K562 (cell line): Measurements from ENCODE around the gene ATXN7L1. TPM values are rescaled to one million over a fixed set of nuclear protein-coding genes. Genes with fewer than 3 reads are reported as not detected.

Experiments
- ATAC-seq: fragments of 200-7000 bp; cut with Tn5 transposase; 3 replicates; pipeline ENCODE4 v1.9.1; 2020; ENCODE audit warnings: moderate library complexity
- BruUV-seq: library from RNA; stranded (reverse); fragments of 400-500 nt; replicated peaks from 2 replicates; lab custom pipeline; 2021; lab: Mats Ljungman, UMichigan
- CTCF ChIA-PET: fragments of 300-600 bp; formaldehyde crosslinking; extraction: SDS; loops from one replicate; lab custom pipeline; 2021; ENCODE audit warnings: low intra/inter-chr PET ratio; lab: Yijun Ruan, JAX
- POLR2A ChIA-PET: fragments of 300-600, 350-650 bp; sonication (Branson Sonifier 250); formaldehyde crosslinking; extraction: SDS; loops from one replicate; lab custom pipeline; 2021; ENCODE audit warnings: antibody characterized with exemption, inconsistent platforms; lab: Yijun Ruan, JAX
- DNase-seq, 4 experiments: peaks; one replicate each; pipeline versions ENCODE4 v3.0.0 to v3.0.0-alpha.2; 2011 to 2018; ENCODE audit warnings: low spot score in 3 of 4, mixed read lengths in 3 of 4; ENCODE audit errors: extremely low read depth in 1 of 4
- FAIRE-seq: peaks from 2 replicates; lab custom pipeline; 2011; peaks lifted over from hg19 to GRCh38; lab: Jason Lieb, UNC
- H2AFZ ChIP-seq: 2 replicates; pipeline ENCODE4 v1.6.0; 2011; ENCODE audit warnings: low read depth, low read length, control low read depth, inconsistent platforms
- H3K27ac ChIP-seq: fragments of 200-600 bp; 3 replicates; pipeline ENCODE4 v1.8.0; 2011; ENCODE audit warnings: low read depth, mild to moderate bottlenecking, control low read depth, inconsistent platforms, low read length, moderate library complexity, mixed read lengths; ENCODE audit errors: extremely low read depth
- H3K27me3 ChIP-seq, 2 experiments: fragments of 300-600 bp in 1 of 2; 2 replicates in 1 of 2; 3 replicates in 1 of 2; pipeline versions ENCODE4 v1.6.0 to v1.8.0; 2011; ENCODE audit warnings: inconsistent platforms in 2 of 2, low read length in 2 of 2, mild to moderate bottlenecking in 1 of 2, mixed read lengths in 1 of 2, moderate library complexity in 1 of 2; ENCODE audit not compliant: control insufficient read depth in 2 of 2, insufficient read depth in 2 of 2
- H3K36me3 ChIP-seq: fragments of 300-600 bp; 3 replicates; pipeline ENCODE4 v1.8.0; 2011; ENCODE audit warnings: mild to moderate bottlenecking, low read length, inconsistent platforms; ENCODE audit not compliant: control insufficient read depth, insufficient read depth
- H3K4me1 ChIP-seq, 2 experiments: fragments of 200-600 bp in 1 of 2; replicated peaks in 1 of 2; 2 replicates in 1 of 2; 3 replicates in 1 of 2; pipeline versions ENCODE4 v1.5.1 to v1.8.0; 2011; ENCODE audit warnings: inconsistent platforms in 2 of 2, low read length in 2 of 2, mild to moderate bottlenecking in 1 of 2, mixed read lengths in 1 of 2, moderate library complexity in 1 of 2; ENCODE audit not compliant: control insufficient read depth in 2 of 2, insufficient read depth in 2 of 2
- H3K4me2 ChIP-seq: 2 replicates; pipeline ENCODE4 v1.6.1; 2011; ENCODE audit warnings: low read length, control low read depth, inconsistent platforms, mixed read lengths; ENCODE audit not compliant: insufficient read depth
- H3K4me3 ChIP-seq: fragments of 200-600 bp; sonication (generic), shearing (Covaris generic); 2 replicates; pipeline ENCODE4 v1.5.1; 2016; ENCODE audit warnings: control low read depth, inconsistent platforms
- H3K79me2 ChIP-seq: fragments of 200-600 bp; 3 replicates; pipeline ENCODE4 v1.8.0; 2011; ENCODE audit warnings: low read length, inconsistent platforms; ENCODE audit not compliant: control insufficient read depth, insufficient read depth
- H3K9ac ChIP-seq, 2 experiments: 2 replicates each; pipeline versions ENCODE4 v1.6.0 to v1.6.1; 2011; ENCODE audit warnings: low read depth in 2 of 2, low read length in 2 of 2, control low read depth in 1 of 2, inconsistent platforms in 1 of 2, mild to moderate bottlenecking in 1 of 2, mixed read lengths in 1 of 2; ENCODE audit not compliant: insufficient read depth in 1 of 2
- H3K9me1 ChIP-seq: one replicate; pipeline ENCODE4 v1.6.0; 2011; ENCODE audit warnings: inconsistent platforms, mild to moderate bottlenecking, low read length, moderate library complexity; ENCODE audit not compliant: control insufficient read depth, insufficient read depth
- H3K9me3 ChIP-seq: replicated peaks from 2 replicates; pipeline ENCODE4 v1.5.1; 2011; ENCODE audit warnings: low read depth, low read length, inconsistent platforms; ENCODE audit not compliant: control insufficient read depth, insufficient read depth
- H4K20me1 ChIP-seq: replicated peaks from 2 replicates; pipeline ENCODE4 v1.6.1; 2011; ENCODE audit warnings: low read length, inconsistent platforms, mixed read lengths; ENCODE audit not compliant: control insufficient read depth, insufficient read depth
- CTCFL ChIP-seq: IDR thresholded peaks from 2 replicates; pipeline ENCODE4 v1.6.1; 2011; ENCODE audit warnings: borderline replicate concordance, low read depth, mild to moderate bottlenecking, moderate library complexity, low read length; ENCODE audit not compliant: insufficient read depth, poor library complexity, severe bottlenecking
- CUX1 ChIP-seq: fragments of 200-800 bp; sonication (Bioruptor generic); IDR thresholded peaks from 2 replicates; pipeline ENCODE4 v1.6.1; 2016; ENCODE audit warnings: missing genetic modification characterization, missing compliant biosample characterization
- ELF1 ChIP-seq: fragments of 200-800 bp; sonication (Bioruptor generic); IDR thresholded peaks from 2 replicates; pipeline ENCODE4 v1.6.1; 2016; ENCODE audit warnings: missing genetic modification characterization, missing compliant biosample characterization
- ELF4 ChIP-seq: fragments of 450-650 bp; formaldehyde crosslinking; IDR thresholded peaks from 2 replicates; pipeline ENCODE4 v1.4.0; 2022; ENCODE audit warnings: missing genetic modification characterization
- FIP1L1 ChIP-seq: fragments of 200-400 bp; formaldehyde crosslinking; IDR thresholded peaks from 2 replicates; pipeline ENCODE4 v1.6.1; 2018; ENCODE audit warnings: mild to moderate bottlenecking, low read depth, low read length; ENCODE audit not compliant: poor library complexity, severe bottlenecking
- MTA3 ChIP-seq: fragments of 450-650 bp; formaldehyde crosslinking; IDR thresholded peaks from 2 replicates; pipeline ENCODE4 v1.6.1; 2017; ENCODE audit warnings: mild to moderate bottlenecking, borderline replicate concordance
- NFE2L1 ChIP-seq: fragments of 450-650 bp; IDR thresholded peaks from 2 replicates; pipeline ENCODE4 v1.6.1; 2016; ENCODE audit warnings: missing genetic modification characterization, low read depth, mild to moderate bottlenecking, missing compliant biosample characterization, moderate library complexity, borderline replicate concordance
- NFRKB ChIP-seq: fragments of 450-650 bp; IDR thresholded peaks from 2 replicates; pipeline ENCODE4 v1.6.1; 2016; ENCODE audit warnings: low read depth
- PURB ChIP-seq: sonication (generic); formaldehyde crosslinking; IDR thresholded peaks from 2 replicates; pipeline ENCODE4 v1.9.0; 2021; ENCODE audit warnings: low read depth, mild to moderate bottlenecking, missing genetic modification reagents
- RNF2 ChIP-seq: sonication (generic); IDR thresholded peaks from 2 replicates; pipeline ENCODE4 v1.6.1; 2016
- WHSC1 ChIP-seq: IDR thresholded peaks from one replicate; pipeline ENCODE4 v1.6.1; 2012; ENCODE audit warnings: low read length, control low read depth, inconsistent platforms
- ZNF121 ChIP-seq: sonication (generic); formaldehyde crosslinking; conservative IDR thresholded peaks from 2 replicates; pipeline ENCODE4 v1.8.0; 2022; ENCODE audit warnings: missing genetic modification reagents
- ZNF354B ChIP-seq: fragments of 250-450 bp; sonication (Bioruptor Pico); IDR thresholded peaks from 2 replicates; pipeline ENCODE4 v1.4.0; 2020
- ZNF740 ChIP-seq, 3 experiments: fragments of 200-800 bp in 1 of 3; sonication (Bioruptor generic) in 1 of 3; sonication (generic) in 1 of 3; formaldehyde crosslinking in 1 of 3; IDR thresholded peaks; 2 replicates each; pipeline versions ENCODE4 v1.6.1 to v1.8.0; 2016 to 2022; ENCODE audit warnings: mild to moderate bottlenecking in 2 of 3, missing compliant biosample characterization in 2 of 3, missing genetic modification characterization in 2 of 3, missing genetic modification reagents in 1 of 3
- ZNF76 ChIP-seq: fragments of 250-450 bp; sonication (Bioruptor Pico); IDR thresholded peaks from 2 replicates; pipeline ENCODE4 v1.4.0; 2020; ENCODE audit warnings: mild to moderate bottlenecking, moderate library complexity, borderline replicate concordance
- WGBS: fragments of 100-300 bp; shearing (Covaris generic); methylation state at CpG from one replicate; pipeline ENCODE4 v1.1.6; 2016; ENCODE audit warnings: low coverage, mixed read lengths; ENCODE audit not compliant: insufficient coverage; ENCODE audit errors: missing lambda C conversion rate; 5-methylcytosine and 5-hydroxymethylcytosine counted together
- in situ Hi-C: fragments of 300-500 bp; cut with MboI; formaldehyde crosslinking; loops from 4 replicates; pipeline ENCODE4 v1.15.0; 2018; ENCODE audit warnings: inconsistent platforms, mixed read lengths
- intact Hi-C: fragments of 100-400 bp; cut with micrococcal nuclease; formaldehyde crosslinking; loops from 2 replicates; pipeline ENCODE4 v1.14.2; 2022
- polyA plus RNA-seq, 8 experiments: library from polyadenylated mRNA; depleted of rRNA in 4 of 8; stranded (reverse) in 5 of 8; unstranded in 3 of 8; fragments of >200 nt; fragmentation: Nextera tagmentation in 2 of 8; fragmentation: Illumina TruSeq in 1 of 8; extraction: Ambion mirVana in 2 of 8; extraction: Trizol in 1 of 8; gene quantifications; 2 replicates each; pipeline versions ENCODE4 v1.2.1 to v1.2.3, GENCODE V29; 2011 to 2014; ENCODE audit warnings: inconsistent platforms in 1 of 8, missing spikeins in 1 of 8
- total RNA-seq, 7 experiments: library from RNA; depleted of rRNA in 6 of 7; stranded (reverse); fragments of >200 nt in 6 of 7; fragmentation: Illumina TruSeq in 2 of 7; extraction: Trizol in 2 of 7; gene quantifications; 2 replicates each; pipeline versions ENCODE4 v1.2.1 to v1.2.3, GENCODE V29; 2011 to 2021; ENCODE audit warnings: low replicate concordance in 1 of 7

ATXN7L1 gene
- total and polyA plus RNA-seq, 9 of the 15 experiments (the other 6 are each of a cell fraction or from before 2014, with no cell fraction given), result 6.6 to 13.7 (median 10.7) TPM

- Histone ChIP-seq H3K4me3 (no peak overlapping the region), H3K9me1 (no peaks in the 10 kb centered on the region), H3K27ac (no peak overlapping the region), H3K27me3 (peaks cover 10 to 28% of the 10 kb centered on the region in 2 experiments; a peak in 4 of 5 replicates), H4K20me1 (peaks cover 21% of the 10 kb centered on the region), H3K4me2 (no peak overlapping the region), H3K36me3 (no peaks in the 10 kb centered on the region), H3K9me3 (no peaks in the 10 kb centered on the region), H3K4me1 (no peaks in the 10 kb centered on the region), H3K9ac (no peak overlapping the region), H2AFZ (no peak overlapping the region), H3K79me2 (no peaks in the 10 kb centered on the region)
- CTCF ChIA-PET, result no interaction called here
- intact Hi-C loops (no loop called here), in situ Hi-C loops (no loop called here)
- BruUV-seq, result no TSS peak
- FAIRE-seq, result no peak
- POLR2A ChIA-PET, result interaction anchor here (0.7 to 2.5 kb wide), 4 partner anchors 9 to 15 kb away, joined by 3 to 17 read pairs (median 3); no protein-coding TSS in a partner anchor
- no peak for ATAC-seq
- DNase-seq, result no peak
- WGBS, result 43% methylated on average over 2 of the region's 2 CpGs
- TF ChIP-seq WHSC1 (no peak), NFRKB (no peak), ZNF354B (no peak), MTA3 (no peak), RNF2 (no peak), CTCFL (no peak), PURB (no peak), ELF1 (tag) (no peak), ELF4 (CRISPR knock-in tag) (no peak), ZNF76 (no peak), NFE2L1 (tag) (no peak), CUX1 (no peak), ZNF740 (CRISPR knock-in tag; IDR thresholded peaks at IDR 0.05) (no peak), ZNF740 (tag; IDR thresholded peaks at IDR 0.05) (no peak), ZNF121 (no peak), FIP1L1 (no peak)
Observed at GRCh38 chr7:105796365-105796764, 80.0 kb downstream of the ATXN7L1 start.
